Measurements from ENCODE around the gene STK40.

GRCh38 chr1:36382669-36383068, 3.1 kb downstream of the STK40 start:
- TF ChIP-seq, protein P1, sequence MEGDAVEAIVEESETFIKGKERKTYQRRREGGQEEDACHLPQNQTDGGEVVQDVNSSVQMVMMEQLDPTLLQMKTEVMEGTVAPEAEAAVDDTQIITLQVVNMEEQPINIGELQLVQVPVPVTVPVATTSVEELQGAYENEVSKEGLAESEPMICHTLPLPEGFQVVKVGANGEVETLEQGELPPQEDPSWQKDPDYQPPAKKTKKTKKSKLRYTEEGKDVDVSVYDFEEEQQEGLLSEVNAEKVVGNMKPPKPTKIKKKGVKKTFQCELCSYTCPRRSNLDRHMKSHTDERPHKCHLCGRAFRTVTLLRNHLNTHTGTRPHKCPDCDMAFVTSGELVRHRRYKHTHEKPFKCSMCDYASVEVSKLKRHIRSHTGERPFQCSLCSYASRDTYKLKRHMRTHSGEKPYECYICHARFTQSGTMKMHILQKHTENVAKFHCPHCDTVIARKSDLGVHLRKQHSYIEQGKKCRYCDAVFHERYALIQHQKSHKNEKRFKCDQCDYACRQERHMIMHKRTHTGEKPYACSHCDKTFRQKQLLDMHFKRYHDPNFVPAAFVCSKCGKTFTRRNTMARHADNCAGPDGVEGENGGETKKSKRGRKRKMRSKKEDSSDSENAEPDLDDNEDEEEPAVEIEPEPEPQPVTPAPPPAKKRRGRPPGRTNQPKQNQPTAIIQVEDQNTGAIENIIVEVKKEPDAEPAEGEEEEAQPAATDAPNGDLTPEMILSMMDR (IDR thresholded peaks at IDR 0.05), result no peak
- TF ChIP-seq EP300 (IDR thresholded peaks at IDR 0.05) (no peak), POLR2AphosphoS5 (IDR thresholded peaks at IDR 0.05) (no peak), POLR2A (IDR thresholded peaks at IDR 0.05) (no peak)

All from upper lobe of left lung (tissue), 4 donors.